ENCODE measurements around the gene MUC21. TPM values are rescaled to one million over a fixed set of nuclear protein-coding genes. Genes with fewer than 3 reads are reported as not detected.
A peak's percentile ranks its signal among the peaks of the same experiment; 100 is the strongest.

Gene MUC21
- total RNA-seq (2013): not detected
- polyA plus RNA-seq (not detected), polyA minus RNA-seq (not detected in 2 replicates), total RNA-seq (0 to 0.46 (median 0) reads per million in 11 experiments)

- no peak for TF ChIP-seq CTCF (IDR thresholded peaks at IDR 0.05)
- intact Hi-C loops (cut with micrococcal nuclease): no loop called here
- WGBS (ENCODE audit: insufficient coverage): 87% methylated on average over 6 of the region's 6 CpGs
Observed at GRCh38 chr6:30983439-30983838, at the start of gene MUC21. TSS of gene MUC21 (plus strand) at chr6:30983718. CDS start at chr6:30983959, 241 bp downstream.

DNA sequence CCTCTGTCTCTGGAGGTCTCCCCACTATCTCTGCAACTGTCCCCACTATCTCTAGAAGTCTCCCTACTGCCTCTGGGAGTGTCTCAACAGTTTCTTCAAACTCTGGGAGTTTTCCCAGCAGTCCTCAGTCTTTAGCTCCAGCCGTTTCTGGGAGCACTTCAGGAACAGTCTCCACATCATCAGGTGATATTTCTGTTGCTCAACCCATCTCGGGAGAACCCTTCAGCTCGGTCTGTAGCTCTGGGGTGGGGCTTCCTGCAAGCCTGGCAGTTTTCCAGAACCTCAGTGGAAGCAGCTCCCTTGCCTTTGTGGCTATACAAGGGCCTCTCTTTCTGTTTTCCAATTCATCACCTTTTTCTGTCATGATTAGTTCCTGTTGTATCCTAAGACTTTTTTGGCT is 48.5 kb upstream of the MUC21 start:
- intact Hi-C loops (cut with micrococcal nuclease): no loop called here

More at GRCh38 chr6:30983439-30983838, at the start of gene MUC21:
- no peaks in the 10 kb centered on the region for H3K36me3 Mint-ChIP-seq
- H3K4me3 Mint-ChIP-seq: peak within 1 kb of the TSS in 1 of 2 donors; percentile 14
- no peak within 1 kb of the TSS for H3K27ac ChIP-seq (ENCODE audit: low read depth in 1 of 2, low read length in 2 of 2)
- H3K4me3 ChIP-seq (replicated peaks in 1 of 3; ENCODE audit: low read depth in 2 of 3, low read length in 3 of 3): no peak within 1 kb of the TSS
- no peak within 1 kb of the TSS for H3K9ac ChIP-seq (ENCODE audit: insufficient read depth, low read length, poor library complexity, severe bottlenecking)
- no peaks in the 10 kb centered on the region for H3K79me2 ChIP-seq (ENCODE audit: insufficient read depth, low read length)
- peaks cover 3% of the 10 kb centered on the region for H3K4me1 Mint-ChIP-seq
- H3K9me3 ChIP-seq (replicated peaks in 1 of 2; ENCODE audit: control insufficient read depth in 1 of 2, insufficient read depth in 1 of 2, low read length in 2 of 2): no peaks in the 10 kb centered on the region
- no peaks in the 10 kb centered on the region for H4K20me1 ChIP-seq (ENCODE audit: insufficient read depth, low read length)
- peaks cover 14 to 39% (median 22%) of the 10 kb centered on the region in 3 donors for H3K27me3 Mint-ChIP-seq (ENCODE audit: low read depth in 3 of 3)
- H3K4me2 ChIP-seq (replicated peaks; ENCODE audit: extremely low read depth, low read length, poor library complexity, severe bottlenecking): no peak within 1 kb of the TSS
- H3K9me3 Mint-ChIP-seq: peaks cover 0 to 2% (median 0%) of the 10 kb centered on the region in 7 donors
- DNase-seq: no peak
- H3K27me3 ChIP-seq (ENCODE audit: control insufficient read depth in 2 of 2, insufficient read depth in 2 of 2, low read length in 2 of 2): peaks cover 5 to 15% of the 10 kb centered on the region in 2 donors
- H3K36me3 ChIP-seq (replicated peaks in 1 of 2; ENCODE audit: control insufficient read depth in 1 of 2, insufficient read depth in 2 of 2, low read length in 2 of 2): no peaks in the 10 kb centered on the region
- no peak within 1 kb of the TSS for H2AFZ ChIP-seq (ENCODE audit: insufficient read depth, low read depth, low read length, poor library complexity, severe bottlenecking)
- H3K27ac Mint-ChIP-seq: no peak within 1 kb of the TSS
- no peaks in the 10 kb centered on the region for H3K4me1 ChIP-seq (ENCODE audit: control insufficient read depth in 1 of 2, insufficient read depth in 2 of 2, low read length in 2 of 2)

More for the DNA sequence above, 48.5 kb upstream of the MUC21 start:
- no peak overlapping the region for H3K27ac ChIP-seq (ENCODE audit: low read depth in 1 of 2, low read length in 2 of 2)
- no peak overlapping the region for H3K9ac ChIP-seq (ENCODE audit: insufficient read depth, low read length, poor library complexity, severe bottlenecking)
- no peaks in the 10 kb centered on the region for H3K36me3 Mint-ChIP-seq
- no peaks in the 10 kb centered on the region for H4K20me1 ChIP-seq (ENCODE audit: insufficient read depth, low read length)
- peaks cover 0 to 3% (median 2%) of the 10 kb centered on the region in 7 donors for H3K9me3 Mint-ChIP-seq
- no peak overlapping the region for H2AFZ ChIP-seq (ENCODE audit: insufficient read depth, low read depth, low read length, poor library complexity, severe bottlenecking)
- WGBS (ENCODE audit: insufficient coverage): 3% methylated on average over 3 of the region's 3 CpGs
- H3K27me3 ChIP-seq (ENCODE audit: control insufficient read depth in 2 of 2, insufficient read depth in 2 of 2, low read length in 2 of 2): no peaks in the 10 kb centered on the region
- peaks cover 14% of the 10 kb centered on the region for H3K4me1 Mint-ChIP-seq
- no peaks in the 10 kb centered on the region for H3K9me3 ChIP-seq (replicated peaks in 1 of 2; ENCODE audit: control insufficient read depth in 1 of 2, insufficient read depth in 1 of 2, low read length in 2 of 2)
- H3K4me1 ChIP-seq (ENCODE audit: control insufficient read depth in 1 of 2, insufficient read depth in 2 of 2, low read length in 2 of 2): no peaks in the 10 kb centered on the region
- H3K27ac Mint-ChIP-seq: no peak overlapping the region
- no peak for TF ChIP-seq CTCF (IDR thresholded peaks at IDR 0.05)
- no peak for DNase-seq
- H3K36me3 ChIP-seq (replicated peaks in 1 of 2; ENCODE audit: control insufficient read depth in 1 of 2, insufficient read depth in 2 of 2, low read length in 2 of 2): no peaks in the 10 kb centered on the region
- no peak overlapping the region for H3K4me3 ChIP-seq (replicated peaks in 1 of 3; ENCODE audit: low read depth in 2 of 3, low read length in 3 of 3)
- H3K4me2 ChIP-seq (replicated peaks; ENCODE audit: extremely low read depth, low read length, poor library complexity, severe bottlenecking): no peak overlapping the region
- H3K79me2 ChIP-seq (ENCODE audit: insufficient read depth, low read length): no peaks in the 10 kb centered on the region
- H3K4me3 Mint-ChIP-seq: no peak overlapping the region
- H3K27me3 Mint-ChIP-seq (ENCODE audit: low read depth in 3 of 3): peaks cover 9 to 14% (median 10%) of the 10 kb centered on the region in 3 donors
